K562 (cell line): ENCODE measurements around the gene GPR107. TPM values are rescaled to one million over a fixed set of nuclear protein-coding genes. Genes with fewer than 3 reads are reported as not detected.

ENCODE experiments used
- BRF1 ChIP-seq: IDR thresholded peaks from 3 replicates; pipeline ENCODE4 v1.6.1; 2011; ENCODE audit warnings: borderline replicate concordance, mild to moderate bottlenecking; ENCODE audit not compliant: insufficient read length; ENCODE audit errors: extremely low read depth
- HMG20B ChIP-seq: fragments of 250-450 bp; sonication (Bioruptor Pico); IDR thresholded peaks from 2 replicates; pipeline ENCODE4 v1.5.0; 2021; ENCODE audit warnings: mild to moderate bottlenecking
- NFIC ChIP-seq: fragments of 450-650 bp; IDR thresholded peaks from 2 replicates; pipeline ENCODE4 v1.6.1; 2017; ENCODE audit warnings: mild to moderate bottlenecking, inconsistent platforms
- NRF1 ChIP-seq, 2 experiments: fragments of 450-650 bp; IDR thresholded peaks in 1 of 2; conservative IDR thresholded peaks in 1 of 2; 2 replicates each; pipeline ENCODE4 v1.6.1; 2014; ENCODE audit warnings: mild to moderate bottlenecking in 2 of 2
- RBBP5 ChIP-seq: fragments of 200-600 bp; sonication (generic); IDR thresholded peaks from 2 replicates; pipeline ENCODE4 v1.6.1; 2012; ENCODE audit warnings: borderline replicate concordance, mild to moderate bottlenecking, low read length, control low read depth, inconsistent platforms; ENCODE audit not compliant: insufficient read depth, poor library complexity, severe bottlenecking
- SIN3A ChIP-seq, 2 experiments: fragments of 150-350 bp in 1 of 2; IDR thresholded peaks; 2 replicates each; pipeline ENCODE4 v1.6.1; 2011 to 2016; ENCODE audit warnings: borderline replicate concordance in 2 of 2, low read depth in 2 of 2, low read length in 2 of 2, mild to moderate bottlenecking in 2 of 2, moderate library complexity in 2 of 2; ENCODE audit not compliant: control insufficient read depth in 1 of 2
- SMARCC2 ChIP-seq: fragments of 450-650 bp; IDR thresholded peaks from 2 replicates; pipeline ENCODE4 v1.6.1; 2017; ENCODE audit warnings: antibody characterized with exemption, moderate library complexity, mild to moderate bottlenecking, low read depth
- ZNF12 ChIP-seq: sonication (generic); formaldehyde crosslinking; IDR thresholded peaks from 2 replicates; pipeline ENCODE4 v1.4.0; 2020; ENCODE audit warnings: mild to moderate bottlenecking, missing genetic modification reagents
- ZNF586 ChIP-seq: fragments of 450-650 bp; formaldehyde crosslinking; conservative IDR thresholded peaks from 2 replicates; pipeline ENCODE4 v1.4.0; 2020; ENCODE audit warnings: mild to moderate bottlenecking, moderate library complexity
- polyA plus RNA-seq, 8 experiments: library from polyadenylated mRNA; depleted of rRNA in 4 of 8; stranded (reverse) in 5 of 8; unstranded in 3 of 8; fragments of >200 nt; fragmentation: Nextera tagmentation in 2 of 8; fragmentation: Illumina TruSeq in 1 of 8; extraction: Ambion mirVana in 2 of 8; extraction: Trizol in 1 of 8; gene quantifications; 2 replicates each; pipeline versions ENCODE4 v1.2.1 to v1.2.3, GENCODE V29; 2011 to 2014; ENCODE audit warnings: inconsistent platforms in 1 of 8, missing spikeins in 1 of 8
- total RNA-seq, 7 experiments: library from RNA; depleted of rRNA in 6 of 7; stranded (reverse); fragments of >200 nt in 6 of 7; fragmentation: Illumina TruSeq in 2 of 7; extraction: Trizol in 2 of 7; gene quantifications; 2 replicates each; pipeline versions ENCODE4 v1.2.1 to v1.2.3, GENCODE V29; 2011 to 2021; ENCODE audit warnings: low replicate concordance in 1 of 7
- TF ChIP-seq, protein P1 (sequence below), 2 experiments: IDR thresholded peaks; 2 replicates each; pipeline ENCODE4 v1.6.1; 2011; ENCODE audit warnings: borderline replicate concordance in 1 of 2, control low read depth in 1 of 2, low read depth in 1 of 2, low read length in 1 of 2, mild to moderate bottlenecking in 1 of 2, mixed read lengths in 1 of 2, moderate library complexity in 1 of 2; ENCODE audit not compliant: insufficient read depth in 1 of 2, insufficient read length in 1 of 2, poor library complexity in 1 of 2, severe bottlenecking in 1 of 2; ENCODE audit errors: extremely low read depth in 1 of 2
- TF ChIP-seq, protein P2 (sequence below): fragments of 450-650 bp; formaldehyde crosslinking; IDR thresholded peaks from 2 replicates; pipeline ENCODE4 v1.4.0; 2020; ENCODE audit warnings: mild to moderate bottlenecking, moderate library complexity
- TF ChIP-seq, protein P3 (sequence below): sonication (generic); formaldehyde crosslinking; IDR thresholded peaks from 2 replicates; pipeline ENCODE4 v1.8.0; 2022; ENCODE audit warnings: missing genetic modification reagents, mild to moderate bottlenecking, borderline replicate concordance
- TF ChIP-seq, protein P4 (sequence below), 2 experiments: fragments of 450-650 bp; formaldehyde crosslinking in 1 of 2; IDR thresholded peaks; 2 replicates each; pipeline versions ENCODE4 v1.4.0 to v1.6.1; 2014 to 2020; ENCODE audit warnings: mild to moderate bottlenecking in 2 of 2, borderline replicate concordance in 1 of 2, low read depth in 1 of 2

GPR107 gene
- total and polyA plus RNA-seq, 9 of the 15 experiments (the other 6 are each of a cell fraction or from before 2014, with no cell fraction given) = 3.2 to 34.6 (median 14.4) TPM

DNA sequence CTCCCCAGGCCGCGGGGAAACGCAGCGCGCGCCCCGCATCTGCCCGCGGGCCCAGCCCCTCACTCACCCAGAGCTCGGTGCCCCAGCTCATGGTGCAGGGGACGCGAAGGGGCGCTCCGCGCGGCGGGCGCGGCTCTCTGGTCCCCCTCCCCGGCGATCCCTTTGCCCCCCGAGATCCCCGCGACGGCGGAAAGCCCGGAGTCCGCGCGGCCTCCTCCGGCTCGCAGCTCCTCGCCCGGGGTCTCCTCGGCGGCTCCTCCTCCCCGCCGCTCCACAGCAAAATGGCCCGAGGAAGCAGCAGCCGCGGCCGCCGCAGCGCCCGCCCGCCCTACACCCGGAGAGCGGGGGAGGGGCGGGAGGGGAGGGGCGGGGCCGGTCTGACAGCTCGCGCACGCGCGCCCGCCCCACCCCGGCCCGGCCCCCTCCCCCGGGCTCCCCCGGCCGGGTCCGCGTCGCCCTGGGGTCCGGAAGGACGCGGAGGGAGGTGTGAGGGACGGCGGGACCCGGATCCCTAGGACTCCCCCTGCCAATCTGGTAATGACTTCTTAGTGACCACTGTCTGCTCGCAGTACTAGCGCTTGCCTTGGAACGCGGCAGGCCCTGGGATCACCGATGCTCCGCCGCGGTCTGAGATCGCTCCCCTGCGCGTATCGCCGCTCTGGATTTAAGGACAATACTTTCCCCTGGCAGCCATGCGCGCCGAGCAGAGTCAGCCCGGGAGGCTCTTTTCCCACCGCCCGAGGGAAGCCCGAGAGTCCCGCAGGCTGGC, 10.6 kb upstream of the GPR107 start, which contains the start of gene FNBP1 (continued):
- TF ChIP-seq, protein P1, sequence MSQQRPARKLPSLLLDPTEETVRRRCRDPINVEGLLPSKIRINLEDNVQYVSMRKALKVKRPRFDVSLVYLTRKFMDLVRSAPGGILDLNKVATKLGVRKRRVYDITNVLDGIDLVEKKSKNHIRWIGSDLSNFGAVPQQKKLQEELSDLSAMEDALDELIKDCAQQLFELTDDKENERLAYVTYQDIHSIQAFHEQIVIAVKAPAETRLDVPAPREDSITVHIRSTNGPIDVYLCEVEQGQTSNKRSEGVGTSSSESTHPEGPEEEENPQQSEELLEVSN (IDR thresholded peaks at IDR 0.05; ENCODE audit: borderline replicate concordance in 1 of 2, extremely low read depth in 1 of 2, insufficient read depth in 1 of 2, insufficient read length in 1 of 2, low read depth in 1 of 2, low read length in 1 of 2, poor library complexity in 1 of 2, severe bottlenecking in 1 of 2) = peak in 1 of 2 experiments; percentile 31
- TF ChIP-seq HMG20B (CRISPR knock-in tag) = no peak
- TF ChIP-seq, protein P2, sequence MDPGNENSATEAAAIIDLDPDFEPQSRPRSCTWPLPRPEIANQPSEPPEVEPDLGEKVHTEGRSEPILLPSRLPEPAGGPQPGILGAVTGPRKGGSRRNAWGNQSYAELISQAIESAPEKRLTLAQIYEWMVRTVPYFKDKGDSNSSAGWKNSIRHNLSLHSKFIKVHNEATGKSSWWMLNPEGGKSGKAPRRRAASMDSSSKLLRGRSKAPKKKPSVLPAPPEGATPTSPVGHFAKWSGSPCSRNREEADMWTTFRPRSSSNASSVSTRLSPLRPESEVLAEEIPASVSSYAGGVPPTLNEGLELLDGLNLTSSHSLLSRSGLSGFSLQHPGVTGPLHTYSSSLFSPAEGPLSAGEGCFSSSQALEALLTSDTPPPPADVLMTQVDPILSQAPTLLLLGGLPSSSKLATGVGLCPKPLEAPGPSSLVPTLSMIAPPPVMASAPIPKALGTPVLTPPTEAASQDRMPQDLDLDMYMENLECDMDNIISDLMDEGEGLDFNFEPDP (CRISPR knock-in tag) = no peak
- TF ChIP-seq RBBP5 = peak; percentile 22
- no peak for TF ChIP-seq NFIC
- no peak for TF ChIP-seq SMARCC2
- TF ChIP-seq, protein P3, sequence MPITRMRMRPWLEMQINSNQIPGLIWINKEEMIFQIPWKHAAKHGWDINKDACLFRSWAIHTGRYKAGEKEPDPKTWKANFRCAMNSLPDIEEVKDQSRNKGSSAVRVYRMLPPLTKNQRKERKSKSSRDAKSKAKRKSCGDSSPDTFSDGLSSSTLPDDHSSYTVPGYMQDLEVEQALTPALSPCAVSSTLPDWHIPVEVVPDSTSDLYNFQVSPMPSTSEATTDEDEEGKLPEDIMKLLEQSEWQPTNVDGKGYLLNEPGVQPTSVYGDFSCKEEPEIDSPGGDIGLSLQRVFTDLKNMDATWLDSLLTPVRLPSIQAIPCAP (CRISPR knock-in tag) = no peak
- TF ChIP-seq, protein P4, sequence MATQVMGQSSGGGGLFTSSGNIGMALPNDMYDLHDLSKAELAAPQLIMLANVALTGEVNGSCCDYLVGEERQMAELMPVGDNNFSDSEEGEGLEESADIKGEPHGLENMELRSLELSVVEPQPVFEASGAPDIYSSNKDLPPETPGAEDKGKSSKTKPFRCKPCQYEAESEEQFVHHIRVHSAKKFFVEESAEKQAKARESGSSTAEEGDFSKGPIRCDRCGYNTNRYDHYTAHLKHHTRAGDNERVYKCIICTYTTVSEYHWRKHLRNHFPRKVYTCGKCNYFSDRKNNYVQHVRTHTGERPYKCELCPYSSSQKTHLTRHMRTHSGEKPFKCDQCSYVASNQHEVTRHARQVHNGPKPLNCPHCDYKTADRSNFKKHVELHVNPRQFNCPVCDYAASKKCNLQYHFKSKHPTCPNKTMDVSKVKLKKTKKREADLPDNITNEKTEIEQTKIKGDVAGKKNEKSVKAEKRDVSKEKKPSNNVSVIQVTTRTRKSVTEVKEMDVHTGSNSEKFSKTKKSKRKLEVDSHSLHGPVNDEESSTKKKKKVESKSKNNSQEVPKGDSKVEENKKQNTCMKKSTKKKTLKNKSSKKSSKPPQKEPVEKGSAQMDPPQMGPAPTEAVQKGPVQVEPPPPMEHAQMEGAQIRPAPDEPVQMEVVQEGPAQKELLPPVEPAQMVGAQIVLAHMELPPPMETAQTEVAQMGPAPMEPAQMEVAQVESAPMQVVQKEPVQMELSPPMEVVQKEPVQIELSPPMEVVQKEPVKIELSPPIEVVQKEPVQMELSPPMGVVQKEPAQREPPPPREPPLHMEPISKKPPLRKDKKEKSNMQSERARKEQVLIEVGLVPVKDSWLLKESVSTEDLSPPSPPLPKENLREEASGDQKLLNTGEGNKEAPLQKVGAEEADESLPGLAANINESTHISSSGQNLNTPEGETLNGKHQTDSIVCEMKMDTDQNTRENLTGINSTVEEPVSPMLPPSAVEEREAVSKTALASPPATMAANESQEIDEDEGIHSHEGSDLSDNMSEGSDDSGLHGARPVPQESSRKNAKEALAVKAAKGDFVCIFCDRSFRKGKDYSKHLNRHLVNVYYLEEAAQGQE (IDR thresholded peaks at IDR 0.05; ENCODE audit: borderline replicate concordance) = no peak
- TF ChIP-seq, protein P4 (CRISPR knock-in tag; IDR thresholded peaks at IDR 0.05; ENCODE audit: low read depth) = 0 out of 2 replicates have a peak, but pooled peaks have one; percentile 42
- TF ChIP-seq ZNF586 (CRISPR knock-in tag) = no peak
- no peak for TF ChIP-seq BRF1
- peak; percentile 70 to 76 for TF ChIP-seq NRF1 (conservative IDR thresholded peaks at IDR 0.05 in 1 of 2, IDR thresholded peaks at IDR 0.05 in 1 of 2)
- TF ChIP-seq ZNF12 = 0 out of 2 replicates have a peak, but pooled peaks have one; percentile 52
- peak in 1 of 2 experiments; percentile 46; a peak in 1 of 4 replicates for TF ChIP-seq SIN3A (IDR thresholded peaks at IDR 0.05; ENCODE audit: borderline replicate concordance in 2 of 2, control insufficient read depth in 1 of 2, low read depth in 2 of 2, low read length in 2 of 2)
